ENCODE results near the gene CRTAC1.

- no peak for TF ChIP-seq EZH2 (IDR thresholded peaks at IDR 0.05; ENCODE audit: insufficient read depth, low read length)
- no peak for TF ChIP-seq CTCF (IDR thresholded peaks at IDR 0.05; ENCODE audit: insufficient read depth, low read depth, low read length)
These were observed 141.7 kb downstream of the CRTAC1 start for GRCh38 chr10:97888641-97889262.

Data from astrocyte (in vitro differentiated cells and primary cell).